GM19240 (cell line): ENCODE results near the gene KRT86.
"Not testable (repeated sequence)": the region's sequence is repeated elsewhere in the genome, so short reads cannot be mapped to it uniquely, and the experiment has no call there.

Experiments used
- DNase-seq: peaks from one replicate; pipeline ENCODE4 v3.0.0; 2011; ENCODE audit warnings: low spot score; ENCODE audit not compliant: insufficient read length

The KRT86 gene

GRCh38 chr12:52267266-52267665 lies 7.2 kb upstream of the KRT86 start:
- no peak for DNase-seq

GRCh38 chr12:52267699-52268098 lies 6.7 kb upstream of the KRT86 start:
- DNase-seq = no peak

- DNase-seq = no peak
These were observed 6.2 kb upstream of the KRT86 start for GRCh38 chr12:52268212-52268611.

GRCh38 chr12:52270541-52271070 lies 3.8 kb upstream of the KRT86 start:
- no peak for DNase-seq

GRCh38 chr12:52271158-52271557 lies 3.3 kb upstream of the KRT86 start:
- DNase-seq = no peak

GRCh38 chr12:52275686-52276085 lies 1.2 kb downstream of the KRT86 start:
- no peak for DNase-seq

GRCh38 chr12:52277486-52278245 lies 3.2 kb downstream of the KRT86 start:
- DNase-seq = no peak

- DNase-seq = peak; percentile 80
These were observed 4.4 kb downstream of the KRT86 start for GRCh38 chr12:52278575-52279421.

GRCh38 chr12:52279422-52280318 lies 5.2 kb downstream of the KRT86 start:
- DNase-seq = no peak

GRCh38 chr12:52280319-52280795 lies 5.9 kb downstream of the KRT86 start:
- no peak for DNase-seq

- DNase-seq = no peak
These were observed 6.5 kb downstream of the KRT86 start for GRCh38 chr12:52280796-52281560.

- no peak for DNase-seq
These were observed 10.2 kb downstream of the KRT86 start for GRCh38 chr12:52284562-52285171.

GRCh38 chr12:52285172-52285745 lies 10.8 kb downstream of the KRT86 start:
- DNase-seq = no peak

GRCh38 chr12:52285851-52286530 lies 11.5 kb downstream of the KRT86 start:
- no peak for DNase-seq

- DNase-seq = not testable (repeated sequence)
These were observed 12.7 kb downstream of the KRT86 start for GRCh38 chr12:52286857-52287785.

GRCh38 chr12:52287816-52288805 lies 13.7 kb downstream of the KRT86 start:
- DNase-seq = not testable (repeated sequence)
